Activated CD8-positive, alpha-beta memory T cell treated with anti-CD3 and anti-CD28 coated beads, Interleukin-2, amount 50 U/mL, for 4 hours (primary cell): ENCODE results near the gene EDEM1.
"Not testable (repeated sequence)": the region's sequence is repeated elsewhere in the genome, so short reads cannot be mapped to it uniquely, and the experiment has no call there.

Experiments
- DNase-seq: peaks from one replicate; pipeline ENCODE4 v3.0.0-alpha.2; 2020

Gene EDEM1

GRCh38 chr3:5187156-5187919 is at the start of gene EDEM1:
Gene EDEM1, plus strand, starts transcription at chr3:5187707. Its CDS starts 99 bp downstream, at chr3:5187806.
- peak; percentile 92 for DNase-seq

DNA sequence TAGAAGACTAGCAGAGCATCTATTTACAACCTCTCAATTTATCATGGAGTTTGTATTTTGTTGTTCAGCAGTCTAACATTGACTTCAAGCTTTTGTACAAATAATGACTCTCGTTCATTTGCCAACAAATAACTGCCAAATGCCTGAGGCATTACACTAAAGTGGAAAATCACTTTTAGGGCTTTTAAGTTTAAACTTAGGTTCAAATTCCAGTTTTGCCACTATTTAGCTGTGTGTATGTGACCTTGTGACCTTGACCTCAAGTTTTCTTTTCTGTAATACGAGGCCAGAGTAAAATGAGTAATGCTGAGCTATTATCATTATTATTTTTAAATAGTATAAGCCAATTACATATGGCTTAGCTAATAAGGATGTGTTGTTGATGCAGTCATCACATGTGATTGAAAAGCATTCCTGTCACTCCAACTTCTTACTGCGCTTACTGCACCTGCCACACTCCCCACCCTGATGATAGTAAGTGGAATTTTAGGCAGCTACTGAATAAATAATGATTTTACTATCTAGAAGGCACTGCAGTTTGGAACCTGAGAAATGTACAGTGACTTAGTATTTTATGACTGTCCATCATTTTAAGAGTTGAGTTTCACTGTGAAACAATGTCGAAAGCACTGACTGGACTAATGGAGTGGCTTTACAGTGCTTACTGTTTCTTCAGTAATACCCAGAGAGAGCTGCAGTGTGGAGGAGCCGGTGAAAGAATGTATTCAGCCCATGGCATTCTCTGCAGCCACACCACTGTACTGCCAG is 49.1 kb upstream of the EDEM1 start:
- no peak for DNase-seq

DNA sequence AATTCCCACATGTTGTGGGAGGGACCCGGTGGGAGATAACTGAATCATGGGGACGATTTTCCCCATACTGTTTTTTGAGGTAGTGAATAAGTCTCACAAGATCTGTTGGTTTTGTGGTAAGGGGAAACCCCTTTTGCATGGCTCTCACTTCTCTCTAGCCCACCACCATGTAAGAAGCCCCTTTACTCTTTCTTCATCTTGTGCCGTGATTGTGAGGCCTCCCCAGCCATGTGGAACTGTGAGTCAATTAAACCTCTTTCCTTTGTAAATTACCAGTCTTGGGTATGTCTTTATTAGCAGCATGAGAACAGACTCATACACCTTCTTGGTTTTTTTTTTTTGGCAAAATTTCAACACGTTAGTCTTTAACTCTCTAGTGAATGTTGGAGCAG is 47.3 kb upstream of the EDEM1 start:
- no peak for DNase-seq

GRCh38 chr3:5140839-5141238 is 46.7 kb upstream of the EDEM1 start:
- DNase-seq = no peak

GRCh38 chr3:5141760-5142159 is 45.7 kb upstream of the EDEM1 start:
- no peak for DNase-seq

DNA sequence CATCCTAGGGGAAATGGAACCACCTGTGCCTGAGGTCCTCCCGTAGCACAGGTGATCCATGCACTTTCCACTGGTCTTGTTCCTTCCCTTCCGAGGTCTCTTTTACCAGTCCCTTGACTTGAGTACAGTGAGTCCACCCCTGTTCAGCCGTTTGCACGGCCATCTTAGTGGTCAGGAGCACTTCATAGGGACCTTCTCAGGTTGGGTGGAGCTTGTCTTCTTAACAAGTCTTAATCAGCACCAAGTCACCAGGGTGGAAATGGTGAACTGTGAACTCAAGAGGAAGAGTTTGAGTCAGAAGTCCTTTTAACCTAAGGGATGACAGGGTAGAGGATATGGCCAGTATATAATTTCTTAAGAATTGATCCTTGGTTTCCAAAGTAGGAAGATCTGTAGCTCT is 44.0 kb upstream of the EDEM1 start:
- no peak for DNase-seq

GRCh38 chr3:5144316-5144994 is 43.1 kb upstream of the EDEM1 start:
- no peak for DNase-seq

- DNase-seq = no peak
Measured at GRCh38 chr3:5145120-5145519, 42.4 kb upstream of the EDEM1 start.

- DNase-seq = not testable (repeated sequence)
Measured at GRCh38 chr3:5147152-5147551, 40.4 kb upstream of the EDEM1 start.

DNA sequence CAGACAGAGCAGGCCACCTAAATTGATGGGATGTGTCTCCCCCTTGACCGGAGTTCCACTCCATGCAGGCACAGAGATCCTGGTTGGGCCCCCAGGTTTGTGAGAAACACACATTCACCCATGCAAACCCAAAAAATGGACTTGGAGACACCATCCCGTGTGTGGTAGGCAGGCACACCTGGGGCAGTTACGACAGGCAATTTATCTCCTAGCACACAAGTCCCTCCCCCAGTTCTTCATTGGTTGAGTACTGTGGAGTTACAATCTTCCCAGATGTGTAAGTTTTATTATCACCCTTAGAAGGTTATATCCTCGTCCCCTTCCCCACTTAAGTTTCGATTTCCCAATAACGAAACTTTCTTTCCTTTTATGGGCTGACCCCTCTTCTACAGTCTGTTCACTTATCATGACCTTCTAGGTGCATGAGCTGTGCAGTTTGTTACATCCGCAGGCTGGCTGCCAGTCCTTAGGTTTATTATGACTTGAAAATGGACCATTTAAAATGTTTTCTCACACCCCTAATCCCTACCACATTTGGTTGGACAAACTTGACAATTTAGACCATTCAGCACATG is 38.1 kb upstream of the EDEM1 start:
- no peak for DNase-seq

GRCh38 chr3:5151586-5151985 is 35.9 kb upstream of the EDEM1 start:
- DNase-seq = no peak

GRCh38 chr3:5153074-5153473 is 34.4 kb upstream of the EDEM1 start:
- no peak for DNase-seq

DNA sequence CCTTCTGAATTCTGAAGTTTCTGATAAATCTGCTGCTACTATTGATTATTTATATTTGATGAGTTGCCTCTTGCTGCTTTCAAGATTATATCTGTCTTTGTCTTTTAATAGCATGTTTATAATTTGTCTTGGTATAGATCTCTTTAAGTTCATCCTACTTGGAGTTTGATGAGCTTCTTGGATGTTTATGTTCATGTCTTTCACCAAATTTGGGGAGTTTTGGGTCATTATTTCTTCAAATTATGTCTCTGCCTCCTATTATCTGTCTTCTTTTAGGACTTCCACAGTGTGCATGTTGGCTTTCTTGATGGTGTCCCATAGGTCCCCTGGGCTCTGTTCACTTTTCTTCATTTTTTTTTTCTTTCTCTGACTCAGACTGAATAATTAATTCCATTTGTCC is 32.3 kb upstream of the EDEM1 start:
- DNase-seq = no peak

GRCh38 chr3:5160321-5160720 is 27.2 kb upstream of the EDEM1 start:
- DNase-seq = no peak

- DNase-seq = no peak
Measured at GRCh38 chr3:5160940-5161858, 26.3 kb upstream of the EDEM1 start.

DNA sequence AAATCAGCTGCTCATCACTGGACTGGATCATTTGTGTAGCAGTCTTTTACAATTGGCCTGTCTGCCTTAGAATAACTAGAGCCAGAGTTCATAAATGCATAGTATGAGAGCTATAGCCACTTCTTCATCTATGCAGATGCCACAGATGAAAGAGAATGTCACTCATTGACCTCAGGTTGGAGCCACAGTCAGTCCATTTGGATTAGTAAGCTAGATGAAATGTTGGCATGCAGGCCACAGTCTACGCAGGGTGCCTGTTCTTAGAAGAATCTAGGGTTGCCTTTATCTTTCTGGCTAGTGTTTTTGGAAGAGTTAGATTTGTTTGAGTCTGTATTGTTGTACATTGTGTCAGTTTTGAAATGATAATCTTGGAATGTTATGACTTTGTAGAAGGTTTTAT is 25.4 kb upstream of the EDEM1 start:
- no peak for DNase-seq

DNA sequence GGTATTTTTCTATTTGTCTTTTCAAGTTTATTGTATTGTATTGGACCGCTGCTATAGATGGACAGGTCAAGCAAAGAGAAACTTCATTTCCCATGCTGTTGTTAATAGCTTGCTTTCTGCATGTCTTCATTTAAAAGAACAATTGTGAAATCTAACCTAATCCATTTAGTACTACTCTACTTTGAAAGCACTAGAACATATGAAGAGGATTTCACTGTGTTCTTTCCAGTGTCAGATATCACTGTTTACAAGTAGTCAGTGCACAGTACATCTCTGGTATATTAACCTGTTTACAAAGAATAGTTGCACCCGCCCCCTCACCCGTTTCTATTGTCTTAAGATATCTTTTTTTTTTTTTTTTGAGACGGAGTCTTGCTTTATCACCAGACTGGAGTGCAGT is 21.8 kb upstream of the EDEM1 start:
- DNase-seq = no peak

GRCh38 chr3:5166846-5167245 is 20.7 kb upstream of the EDEM1 start:
- DNase-seq = no peak

DNA sequence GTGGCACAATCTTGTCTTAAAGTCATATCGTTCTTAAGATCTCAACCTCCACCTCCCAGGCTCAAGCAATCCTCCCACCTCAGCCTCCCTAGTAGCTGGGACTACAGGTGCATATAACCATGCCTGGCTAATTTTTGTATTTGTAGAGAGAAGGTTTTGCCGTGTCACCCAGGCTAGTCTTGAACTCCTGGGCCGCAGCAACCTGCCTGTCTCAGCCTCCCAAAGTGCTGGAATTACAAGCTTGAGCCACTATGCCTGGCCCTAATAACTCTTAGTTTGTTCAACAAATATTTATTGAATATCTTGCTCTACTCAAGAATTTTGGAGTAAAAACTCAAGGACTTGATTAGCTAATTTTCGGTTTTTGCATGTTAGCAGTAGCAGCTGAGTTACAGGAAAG is 19.4 kb upstream of the EDEM1 start:
- no peak for DNase-seq

DNA sequence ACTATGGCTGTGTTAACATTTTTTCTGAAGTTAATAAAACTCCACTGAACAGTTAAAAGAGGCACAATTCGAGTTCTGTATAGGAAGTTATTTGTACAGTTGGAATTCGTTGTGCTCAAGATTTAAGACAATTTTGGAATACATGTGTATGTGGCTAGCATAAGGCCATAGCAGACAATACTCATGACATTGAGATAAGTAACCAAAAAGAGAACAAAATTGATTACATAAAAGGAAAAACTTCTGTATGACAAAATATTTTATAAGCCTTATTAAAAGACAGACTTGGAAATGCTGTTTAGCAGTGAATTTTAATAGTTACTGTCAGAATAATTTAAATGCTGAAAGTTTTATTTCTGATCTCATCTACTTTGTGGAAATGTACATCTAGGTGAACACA is 17.7 kb upstream of the EDEM1 start:
- no peak for DNase-seq

DNA sequence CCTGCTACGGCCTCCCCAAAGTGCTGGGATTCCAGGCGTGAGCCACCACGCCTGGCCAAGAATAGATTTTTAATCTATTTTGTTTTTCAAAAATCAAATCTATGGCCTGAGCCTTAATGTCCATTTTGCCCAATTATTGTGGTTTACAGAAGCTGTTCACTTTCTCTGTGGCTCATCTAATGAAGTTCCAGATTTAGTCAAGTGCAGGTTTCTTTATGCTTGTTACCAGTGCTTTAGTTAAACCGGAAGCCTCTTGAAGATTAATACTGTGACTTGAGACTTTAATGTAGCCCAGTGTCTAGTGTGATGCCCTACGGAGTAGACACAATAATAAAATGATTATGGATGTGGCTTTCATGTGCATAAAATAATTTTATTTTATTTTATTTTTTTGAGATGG is 16.5 kb upstream of the EDEM1 start:
- no peak for DNase-seq

DNA sequence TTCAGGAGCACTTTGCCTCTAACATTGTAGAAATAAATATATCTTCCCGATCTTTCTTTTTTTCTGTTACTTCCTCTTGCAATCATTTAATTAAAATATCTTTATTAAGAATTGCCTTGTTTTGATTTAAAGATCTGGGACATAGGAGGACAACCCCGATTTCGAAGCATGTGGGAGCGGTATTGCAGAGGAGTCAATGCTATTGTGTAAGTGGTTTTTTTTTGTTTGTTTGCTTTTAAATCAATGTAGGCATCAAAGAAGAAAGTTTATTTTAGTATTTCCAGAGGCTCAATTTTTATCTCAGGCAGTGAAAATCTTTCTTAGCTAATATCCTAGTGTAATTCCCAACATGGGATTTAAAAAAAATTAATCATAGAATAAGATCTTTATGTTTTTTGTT is 15.5 kb upstream of the EDEM1 start:
- no peak for DNase-seq
